ENCODE results near the gene ARVCF.

Gene ARVCF

GRCh38 chr22:19963863-19964642, 52.6 kb downstream of the ARVCF start:
- in situ Hi-C loops (cut with MboI; ENCODE audit: low sequenced_read_pairs) = no loop called here

- in situ Hi-C loops (cut with MboI; ENCODE audit: low sequenced_read_pairs) = no loop called here
These were observed 53.5 kb downstream of the ARVCF start for GRCh38 chr22:19962909-19963806.

- in situ Hi-C loops (cut with MboI; ENCODE audit: low sequenced_read_pairs) = no loop called here
These were observed 54.2 kb downstream of the ARVCF start for GRCh38 chr22:19962246-19962908.

- in situ Hi-C loops (cut with MboI; ENCODE audit: low sequenced_read_pairs) = no loop called here
These were observed 54.8 kb downstream of the ARVCF start for GRCh38 chr22:19961868-19962245.

- in situ Hi-C loops (cut with MboI; ENCODE audit: low sequenced_read_pairs) = no loop called here
These were observed 55.4 kb downstream of the ARVCF start for GRCh38 chr22:19961201-19961580.

- in situ Hi-C loops (cut with MboI; ENCODE audit: low sequenced_read_pairs) = no loop called here
These were observed 56.0 kb downstream of the ARVCF start for GRCh38 chr22:19960491-19961200.

- in situ Hi-C loops (cut with MboI; ENCODE audit: low sequenced_read_pairs) = no loop called here
These were observed 56.8 kb downstream of the ARVCF start for GRCh38 chr22:19959587-19960490.

- in situ Hi-C loops (cut with MboI; ENCODE audit: low sequenced_read_pairs) = no loop called here
These were observed 57.5 kb downstream of the ARVCF start for GRCh38 chr22:19959043-19959586.

GRCh38 chr22:19958083-19959042, 58.3 kb downstream of the ARVCF start:
- in situ Hi-C loops (cut with MboI; ENCODE audit: low sequenced_read_pairs) = no loop called here

GRCh38 chr22:19957445-19957844, 59.2 kb downstream of the ARVCF start:
- in situ Hi-C loops (cut with MboI; ENCODE audit: low sequenced_read_pairs) = no loop called here

GRCh38 chr22:19955241-19956128, 61.1 kb downstream of the ARVCF start:
- in situ Hi-C loops (cut with MboI; ENCODE audit: low sequenced_read_pairs) = no loop called here

GRCh38 chr22:19951346-19951745, 65.3 kb downstream of the ARVCF start:
- in situ Hi-C loops (cut with MboI; ENCODE audit: low sequenced_read_pairs) = no loop called here

- in situ Hi-C loops (cut with MboI; ENCODE audit: low sequenced_read_pairs) = no loop called here
These were observed 68.4 kb downstream of the ARVCF start for GRCh38 chr22:19948057-19948760.

GRCh38 chr22:19943082-19944026, 73.3 kb downstream of the ARVCF start:
- in situ Hi-C loops (cut with MboI; ENCODE audit: low sequenced_read_pairs) = no loop called here

GRCh38 chr22:19942157-19943081, 74.2 kb downstream of the ARVCF start:
- in situ Hi-C loops (cut with MboI; ENCODE audit: low sequenced_read_pairs) = no loop called here

All from hTERT RPE-1 (cell line).